Measurements from ENCODE around the gene NTN1. TPM values are rescaled to one million over a fixed set of nuclear protein-coding genes. Genes with fewer than 3 reads are reported as not detected.

NTN1 gene
- total RNA-seq, 3 donors from 2014 or later (not counting 1 experiment from before 2014, with no cell fraction given), result 0.12 to 0.15 (median 0.14) TPM

- H3K4me1 ChIP-seq (ENCODE audit: control insufficient read depth, insufficient read depth, low read length), result no peaks in the 10 kb centered on the region
- ATAC-seq, result no peak
- TF ChIP-seq, protein P1, sequence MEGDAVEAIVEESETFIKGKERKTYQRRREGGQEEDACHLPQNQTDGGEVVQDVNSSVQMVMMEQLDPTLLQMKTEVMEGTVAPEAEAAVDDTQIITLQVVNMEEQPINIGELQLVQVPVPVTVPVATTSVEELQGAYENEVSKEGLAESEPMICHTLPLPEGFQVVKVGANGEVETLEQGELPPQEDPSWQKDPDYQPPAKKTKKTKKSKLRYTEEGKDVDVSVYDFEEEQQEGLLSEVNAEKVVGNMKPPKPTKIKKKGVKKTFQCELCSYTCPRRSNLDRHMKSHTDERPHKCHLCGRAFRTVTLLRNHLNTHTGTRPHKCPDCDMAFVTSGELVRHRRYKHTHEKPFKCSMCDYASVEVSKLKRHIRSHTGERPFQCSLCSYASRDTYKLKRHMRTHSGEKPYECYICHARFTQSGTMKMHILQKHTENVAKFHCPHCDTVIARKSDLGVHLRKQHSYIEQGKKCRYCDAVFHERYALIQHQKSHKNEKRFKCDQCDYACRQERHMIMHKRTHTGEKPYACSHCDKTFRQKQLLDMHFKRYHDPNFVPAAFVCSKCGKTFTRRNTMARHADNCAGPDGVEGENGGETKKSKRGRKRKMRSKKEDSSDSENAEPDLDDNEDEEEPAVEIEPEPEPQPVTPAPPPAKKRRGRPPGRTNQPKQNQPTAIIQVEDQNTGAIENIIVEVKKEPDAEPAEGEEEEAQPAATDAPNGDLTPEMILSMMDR (IDR thresholded peaks at IDR 0.05), result no peak
Observed at GRCh38 chr17:9228408-9229159, 207.3 kb downstream of the NTN1 start.

GRCh38 chr17:9229160-9229825 lies 208.0 kb downstream of the NTN1 start:
- intact Hi-C loops (cut with micrococcal nuclease), result no loop called here
- no peaks in the 10 kb centered on the region for H3K4me1 ChIP-seq (ENCODE audit: control insufficient read depth, insufficient read depth, low read length)
- no peak overlapping the region for H3K27ac Mint-ChIP-seq
- H3K36me3 ChIP-seq (ENCODE audit: control insufficient read depth, insufficient read depth, low read length), result no peaks in the 10 kb centered on the region
- no peaks in the 10 kb centered on the region for H3K9me3 ChIP-seq (ENCODE audit: control insufficient read depth, insufficient read depth, low read length)
- DNase-seq (no peak), ATAC-seq (no peak)
- no peaks in the 10 kb centered on the region for H3K4me1 Mint-ChIP-seq
- 86% methylated on average over 20 of the region's 20 CpGs for WGBS (ENCODE audit: insufficient coverage)
- no peak overlapping the region for H3K27ac ChIP-seq (ENCODE audit: low read length)
- H3K4me3 ChIP-seq (ENCODE audit: low read length), result no peak overlapping the region
- H3K36me3 Mint-ChIP-seq, result no peaks in the 10 kb centered on the region
- H3K9me3 Mint-ChIP-seq, result no peaks in the 10 kb centered on the region
- H3K27me3 Mint-ChIP-seq (ENCODE audit: low read depth in 2 of 2), result no peaks in the 10 kb centered on the region
- H3K27me3 ChIP-seq (ENCODE audit: control insufficient read depth, insufficient read depth, low read length), result peaks cover 6% of the 10 kb centered on the region
- TF ChIP-seq, protein P1 (IDR thresholded peaks at IDR 0.05), result no peak
- H3K4me3 Mint-ChIP-seq, result no peak overlapping the region

More at GRCh38 chr17:9228408-9229159, 207.3 kb downstream of the NTN1 start:
- H3K36me3 Mint-ChIP-seq, result no peaks in the 10 kb centered on the region
- intact Hi-C loops (cut with micrococcal nuclease), result no loop called here
- 83% methylated on average over 16 of the region's 16 CpGs for WGBS (ENCODE audit: insufficient coverage)
- H3K9me3 Mint-ChIP-seq, result no peaks in the 10 kb centered on the region
- Histone ChIP-seq H3K4me3 (ENCODE audit: low read length) (no peak overlapping the region), H3K27ac (ENCODE audit: low read length) (no peak overlapping the region), H3K36me3 (ENCODE audit: control insufficient read depth, insufficient read depth, low read length) (no peaks in the 10 kb centered on the region), H3K27me3 (ENCODE audit: control insufficient read depth, insufficient read depth, low read length) (peaks cover 6% of the 10 kb centered on the region), H3K9me3 (ENCODE audit: control insufficient read depth, insufficient read depth, low read length) (no peaks in the 10 kb centered on the region)
- H3K27me3 Mint-ChIP-seq (ENCODE audit: low read depth in 2 of 2), result no peaks in the 10 kb centered on the region
- no peak overlapping the region for H3K27ac Mint-ChIP-seq
- H3K4me1 Mint-ChIP-seq, result no peaks in the 10 kb centered on the region
- H3K4me3 Mint-ChIP-seq, result no peak overlapping the region
- no peak for DNase-seq

- Histone ChIP-seq H3K9me3 (ENCODE audit: control insufficient read depth, insufficient read depth, low read length) (no peaks in the 10 kb centered on the region), H3K36me3 (ENCODE audit: control insufficient read depth, insufficient read depth, low read length) (no peaks in the 10 kb centered on the region), H3K27ac (ENCODE audit: low read length) (no peak overlapping the region), H3K27me3 (ENCODE audit: control insufficient read depth, insufficient read depth, low read length) (peaks cover 6% of the 10 kb centered on the region), H3K4me1 (ENCODE audit: control insufficient read depth, insufficient read depth, low read length) (no peaks in the 10 kb centered on the region), H3K4me3 (ENCODE audit: low read length) (no peak overlapping the region)
- DNase-seq, result no peak
- no peaks in the 10 kb centered on the region for H3K4me1 Mint-ChIP-seq
- no peak for ATAC-seq
- no peaks in the 10 kb centered on the region for H3K27me3 Mint-ChIP-seq (ENCODE audit: low read depth in 2 of 2)
- TF ChIP-seq, protein P1 (IDR thresholded peaks at IDR 0.05), result no peak
- no peaks in the 10 kb centered on the region for H3K36me3 Mint-ChIP-seq
- intact Hi-C loops (cut with micrococcal nuclease), result no loop called here
- no peak overlapping the region for H3K4me3 Mint-ChIP-seq
- H3K27ac Mint-ChIP-seq, result no peak overlapping the region
- 95% methylated on average over 9 of the region's 9 CpGs for WGBS (ENCODE audit: insufficient coverage)
- no peaks in the 10 kb centered on the region for H3K9me3 Mint-ChIP-seq
Observed at GRCh38 chr17:9229826-9230201, 208.5 kb downstream of the NTN1 start.

All from natural killer cell (primary cell).